Stimulated activated naive CD8-positive, alpha-beta T cell treated with anti-CD3 and anti-CD28 coated beads, Interleukin-15, Interleukin-2, amounts not matched to agents 100 U/mL and 50 U/mL, for 24 hours (primary cell): ENCODE measurements around the gene CDK5RAP1.
"Not testable (repeated sequence)": the region's sequence is repeated elsewhere in the genome, so short reads cannot be mapped to it uniquely, and the experiment has no call there.

Experiments
- ATAC-seq: fragments of 150-1000 bp; cut with Tn5 transposase; one replicate; pipeline ENCODE4 v1.10.0; 2021
- DNase-seq: peaks from one replicate; pipeline ENCODE4 v3.0.0; 2021

The CDK5RAP1 gene

GRCh38 chr20:33419140-33419974, 18.0 kb upstream of the CDK5RAP1 start:
- no peak for ATAC-seq
- DNase-seq = no peak

- no peak for DNase-seq
- no peak for ATAC-seq
Observed at GRCh38 chr20:33418033-33418432, 16.7 kb upstream of the CDK5RAP1 start.

DNA sequence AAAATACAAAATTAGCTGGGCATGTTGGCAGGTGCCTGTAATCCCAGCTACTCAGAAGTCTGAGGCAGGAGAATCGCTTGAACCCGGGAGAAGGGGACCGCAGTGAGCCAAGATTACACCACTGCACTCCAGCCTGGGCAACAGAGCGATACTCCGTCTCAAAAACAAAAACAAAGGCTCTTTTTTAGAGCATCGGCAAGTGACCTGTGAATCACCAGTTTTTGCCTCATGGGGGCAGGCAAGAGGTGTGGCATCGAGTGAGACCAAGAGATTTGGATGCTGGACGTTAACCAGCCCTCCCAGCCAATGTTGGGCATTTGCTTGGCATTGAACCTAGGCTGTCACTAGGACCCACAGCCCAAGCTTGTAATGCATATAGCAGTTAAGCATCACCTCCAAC, 14.6 kb upstream of the CDK5RAP1 start:
- DNase-seq (no peak), ATAC-seq (no peak)

DNA sequence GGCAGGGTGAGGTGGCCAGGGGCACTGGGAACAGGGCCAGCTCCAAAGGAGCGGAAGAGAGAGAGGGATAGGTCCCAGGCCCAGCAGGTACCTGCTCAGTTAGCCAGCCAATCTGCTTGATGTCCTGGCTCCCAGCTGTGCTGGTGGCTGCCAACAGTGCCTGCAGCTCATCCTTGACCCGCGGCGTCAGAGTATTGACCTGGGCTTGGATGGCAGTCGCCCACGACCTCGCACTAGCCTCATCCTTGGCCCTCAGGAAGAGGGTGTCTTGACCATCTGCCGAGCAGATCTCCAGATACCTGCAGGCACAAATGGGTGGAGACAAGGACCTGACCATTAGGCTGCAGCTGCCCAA, 11.1 kb upstream of the CDK5RAP1 start:
- ATAC-seq (no peak), DNase-seq (no peak)

GRCh38 chr20:33411711-33412483, 10.6 kb upstream of the CDK5RAP1 start:
- DNase-seq = no peak

DNA sequence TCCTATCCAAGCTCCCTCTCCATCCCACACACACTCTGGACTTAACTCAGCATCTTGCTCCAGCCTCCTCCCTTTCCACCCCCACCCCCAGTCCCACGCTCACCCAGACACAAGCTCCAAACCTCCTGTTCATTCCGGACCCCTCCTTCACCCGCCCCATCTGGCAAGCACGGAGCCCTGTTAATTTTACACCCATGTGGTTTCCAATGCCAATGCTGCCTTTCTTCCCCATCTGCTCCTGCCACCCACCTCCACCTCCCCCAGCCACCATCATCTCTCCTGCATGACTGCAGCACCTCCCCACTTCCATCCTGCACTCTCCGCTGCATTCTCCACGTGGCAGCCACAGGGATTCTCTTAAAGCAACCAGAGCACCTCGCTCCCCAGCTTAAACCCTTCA, 9.9 kb upstream of the CDK5RAP1 start:
- no peak for DNase-seq

More at GRCh38 chr20:33411711-33412483, 10.6 kb upstream of the CDK5RAP1 start:
- no peak for ATAC-seq

GRCh38 chr20:33410081-33410742, 8.9 kb upstream of the CDK5RAP1 start:
- ATAC-seq (no peak), DNase-seq (no peak)

More for the DNA sequence above, 9.9 kb upstream of the CDK5RAP1 start:
- ATAC-seq = no peak

DNA sequence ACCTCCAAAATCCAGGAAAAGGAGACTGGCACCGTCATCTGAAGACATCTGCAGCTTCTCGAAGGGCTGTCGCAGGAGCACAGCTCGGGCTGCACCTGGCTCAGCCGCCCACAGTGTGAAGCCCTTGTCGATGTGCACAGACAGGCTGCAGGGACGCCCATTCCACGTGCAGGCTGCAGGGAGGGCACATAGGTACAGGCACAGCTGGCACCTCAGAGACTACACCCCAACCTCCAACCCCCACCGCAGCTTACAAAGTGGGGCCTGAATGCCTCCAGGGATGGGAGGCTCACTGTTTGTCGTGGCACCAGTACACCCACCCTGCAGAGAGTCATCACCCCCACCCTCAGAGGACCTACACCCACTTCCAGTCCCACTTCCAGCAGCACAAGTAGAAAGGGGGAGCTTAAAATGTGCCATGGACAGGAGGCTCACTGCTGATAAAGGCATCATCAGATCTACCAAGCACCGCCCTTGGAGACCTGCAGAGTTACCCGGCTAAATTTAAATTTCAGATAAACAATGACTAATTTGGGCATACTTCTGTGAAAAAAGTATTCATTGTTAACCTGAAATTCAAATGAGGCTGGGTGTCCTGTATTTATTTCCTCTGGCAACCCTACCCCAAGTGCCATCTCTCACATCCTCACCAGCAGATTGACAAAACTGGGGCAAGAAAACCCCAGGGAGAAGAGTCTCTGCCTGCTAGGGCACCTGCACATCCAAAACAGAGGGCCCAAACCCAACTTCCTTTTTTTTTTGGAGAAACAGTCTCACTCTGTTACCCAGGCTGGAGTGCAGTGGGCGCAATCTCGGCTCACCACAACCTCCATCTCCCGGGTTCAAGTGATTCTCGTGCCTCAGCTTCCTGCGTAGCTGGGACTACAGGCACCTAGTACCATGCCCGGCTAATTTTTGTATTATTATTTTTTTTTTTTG, 7.7 kb upstream of the CDK5RAP1 start:
- ATAC-seq (peak; percentile 35), DNase-seq (no peak)

- no peak for DNase-seq
- no peak for ATAC-seq
Observed at GRCh38 chr20:33408313-33408712, 7.0 kb upstream of the CDK5RAP1 start.

GRCh38 chr20:33407796-33408195, 6.5 kb upstream of the CDK5RAP1 start:
- no peak for ATAC-seq
- DNase-seq = no peak

DNA sequence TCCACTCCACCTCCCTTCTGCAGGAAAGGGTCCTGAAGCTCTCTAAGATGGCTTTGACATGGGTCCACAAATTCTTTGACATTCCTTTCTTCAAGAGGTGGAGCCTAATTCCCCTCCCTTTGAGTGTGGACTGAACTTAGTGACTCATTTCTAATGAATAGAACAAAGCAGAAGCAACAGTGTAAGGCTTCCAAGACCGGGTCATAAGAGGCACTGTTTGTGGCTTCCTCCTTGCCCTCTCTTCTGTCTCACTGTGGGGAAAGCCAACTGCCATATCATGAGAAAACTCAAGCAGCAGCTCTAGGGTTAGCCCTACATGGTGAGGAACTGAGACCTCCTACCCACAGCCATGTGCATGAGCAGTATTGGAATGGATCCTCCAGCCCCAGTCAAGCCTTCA, 5.9 kb upstream of the CDK5RAP1 start:
- DNase-seq (no peak), ATAC-seq (no peak)

- no peak for ATAC-seq
- DNase-seq = no peak
Observed at GRCh38 chr20:33404281-33404680, 3.0 kb upstream of the CDK5RAP1 start.

DNA sequence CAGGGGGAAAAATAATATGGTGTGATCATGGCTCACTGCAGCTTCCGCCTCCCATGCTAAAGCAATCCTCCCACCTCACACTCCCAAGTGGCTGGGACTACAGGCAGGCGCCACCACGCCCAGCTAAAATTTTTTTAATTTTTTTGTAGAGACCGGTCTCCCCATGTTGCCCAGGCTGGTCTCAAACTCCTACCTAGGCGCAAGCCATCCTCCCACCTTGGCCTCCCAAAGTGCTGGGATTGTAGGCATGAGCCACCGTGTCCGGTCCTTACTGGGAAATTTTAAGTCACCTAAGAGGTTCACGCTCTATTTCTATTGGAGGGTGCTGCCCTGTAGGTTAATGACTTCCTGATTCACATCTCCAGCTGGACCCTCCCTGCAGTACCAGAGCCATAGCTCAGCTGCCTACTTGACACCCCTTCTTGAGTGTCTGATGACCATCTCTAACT, 626 bp upstream of the CDK5RAP1 start:
- DNase-seq (no peak), ATAC-seq (peak; percentile 41)

DNA sequence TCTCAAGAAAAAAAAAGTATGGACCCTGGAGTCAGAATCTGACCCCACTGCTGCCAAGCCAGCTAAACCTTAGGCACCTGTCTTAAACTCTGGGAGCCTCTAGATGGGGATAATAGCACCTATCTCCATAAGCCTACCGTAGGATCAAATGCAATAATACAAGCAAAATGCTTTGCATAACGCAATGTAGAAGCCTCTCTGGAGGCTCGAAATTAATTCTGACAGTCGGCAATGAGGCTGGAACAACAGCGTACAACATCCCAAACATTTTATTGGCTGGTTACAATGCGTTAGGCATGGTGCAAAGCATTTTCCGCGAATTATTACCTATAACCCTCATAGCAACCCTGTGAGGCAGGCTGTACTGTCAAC, 521 bp downstream of the CDK5RAP1 start:
- peak; percentile 20 for ATAC-seq
- no peak for DNase-seq

- ATAC-seq = no peak
- no peak for DNase-seq
Observed at GRCh38 chr20:33399924-33400323, 1.4 kb downstream of the CDK5RAP1 start.

DNA sequence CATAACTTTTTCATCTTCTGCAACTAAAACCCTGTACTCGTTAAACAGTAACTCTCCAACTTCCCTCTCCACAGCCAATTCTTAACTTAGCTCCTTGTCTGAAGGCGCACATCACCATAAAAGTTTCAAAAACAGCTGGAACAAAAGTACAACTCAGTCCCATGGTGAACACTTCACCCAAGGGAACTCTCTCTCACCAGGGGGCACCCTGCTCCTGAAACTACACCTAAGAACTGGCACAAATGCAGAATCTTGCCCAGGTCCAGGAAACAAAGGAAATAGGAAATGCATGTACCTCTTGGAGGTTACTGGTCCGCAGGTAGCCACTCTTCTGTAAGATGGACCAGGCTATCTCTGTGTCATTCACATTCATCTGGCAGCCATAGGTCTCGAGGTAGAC, 6.6 kb downstream of the CDK5RAP1 start:
- ATAC-seq (no peak), DNase-seq (no peak)

DNA sequence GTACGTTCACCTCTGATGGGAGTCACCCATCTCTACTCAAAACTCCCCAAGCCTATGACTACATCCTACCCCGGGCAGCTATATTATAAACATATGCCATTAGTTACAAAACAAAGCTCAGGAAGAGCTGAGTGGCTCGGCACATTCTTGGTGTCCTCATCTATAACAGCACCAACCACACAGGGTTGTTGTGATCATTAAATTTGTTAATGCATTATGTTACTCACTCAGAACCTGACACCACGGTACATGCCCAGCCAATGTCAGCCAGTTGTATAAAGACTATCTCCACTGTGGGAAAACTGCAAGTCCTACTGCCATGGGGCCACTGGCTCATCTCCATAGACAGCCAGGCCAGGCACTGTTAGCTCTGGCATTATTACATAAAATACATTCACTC, 7.7 kb downstream of the CDK5RAP1 start:
- DNase-seq (no peak), ATAC-seq (no peak)

GRCh38 chr20:33391722-33392415, 9.4 kb downstream of the CDK5RAP1 start:
- no peak for ATAC-seq
- no peak for DNase-seq

DNA sequence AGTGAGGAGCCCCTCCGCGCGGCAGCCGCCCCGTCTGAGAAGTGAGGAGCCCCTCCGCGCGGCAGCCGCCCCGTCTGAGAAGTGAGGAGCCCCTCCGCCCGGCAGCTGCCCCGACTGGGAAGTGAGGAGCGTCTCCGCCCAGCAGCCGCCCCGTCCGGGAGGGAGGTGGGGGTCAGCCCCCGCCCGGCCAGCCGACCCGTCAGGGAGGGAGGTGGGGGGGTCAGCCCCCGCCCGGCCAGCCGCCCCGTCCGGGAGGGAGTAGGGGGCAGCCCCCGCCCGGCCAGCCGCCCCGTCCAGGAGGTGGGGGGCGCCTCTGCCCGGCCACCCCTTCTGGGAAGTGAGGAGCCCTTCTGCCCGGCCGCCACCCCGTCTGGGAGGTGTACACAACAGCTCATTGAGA, 12.0 kb downstream of the CDK5RAP1 start:
- not testable (repeated sequence) for ATAC-seq, DNase-seq

GRCh38 chr20:33388268-33388667, 13.1 kb downstream of the CDK5RAP1 start:
- DNase-seq = no peak

DNA sequence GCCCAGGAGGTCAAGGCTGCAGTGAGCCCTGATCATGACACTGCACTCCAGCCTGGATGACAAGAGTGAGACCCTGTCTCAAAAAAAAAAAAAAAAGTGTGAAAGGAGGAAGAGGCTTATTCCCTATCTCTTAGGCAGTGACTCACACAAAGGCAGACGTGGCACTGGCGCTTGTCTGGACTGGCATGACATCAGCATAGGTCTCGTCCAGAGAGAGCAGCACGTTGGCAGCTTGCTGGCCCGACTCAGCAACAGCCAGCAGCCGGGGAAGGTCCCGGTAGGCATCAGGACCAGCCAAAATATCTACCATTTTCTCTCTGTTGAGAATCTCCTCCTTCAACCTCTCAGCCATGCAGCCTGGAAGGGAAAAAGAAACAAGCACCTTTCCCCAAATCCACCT, 14.1 kb downstream of the CDK5RAP1 start:
- ATAC-seq (no peak), DNase-seq (no peak)

More at GRCh38 chr20:33388268-33388667, 13.1 kb downstream of the CDK5RAP1 start:
- ATAC-seq = no peak
